ENCODE measurements around the gene NACC1.
"Not testable (repeated sequence)": the region's sequence is repeated elsewhere in the genome, so short reads cannot be mapped to it uniquely, and the experiment has no call there.

Gene NACC1

DNA sequence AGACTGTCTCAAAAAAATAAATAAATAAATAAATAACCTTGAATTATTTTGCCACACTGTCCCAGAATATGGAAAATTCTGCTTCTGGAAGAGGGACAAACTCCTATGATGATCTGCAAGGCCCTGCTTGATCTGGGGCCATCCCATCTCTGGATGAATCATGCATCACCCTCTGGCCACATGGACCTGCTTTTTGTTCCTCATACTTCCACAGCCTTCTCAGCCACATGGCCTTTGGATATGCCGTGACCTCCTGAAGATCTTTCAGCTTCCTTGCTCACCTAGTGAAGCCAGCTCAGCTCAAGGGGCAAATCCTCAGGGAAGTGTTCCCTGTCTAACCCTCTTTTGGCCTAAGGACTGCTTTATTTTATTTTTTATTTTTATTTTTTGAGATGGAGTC lies 42.5 kb downstream of the NACC1 start:
- no peak for TF ChIP-seq POLR2A (IDR thresholded peaks at IDR 0.05; ENCODE audit: low read depth, low read length)
- FAIRE-seq, result no peak
- no peak for DNase-seq (ENCODE audit: insufficient read length, low spot score)

DNA sequence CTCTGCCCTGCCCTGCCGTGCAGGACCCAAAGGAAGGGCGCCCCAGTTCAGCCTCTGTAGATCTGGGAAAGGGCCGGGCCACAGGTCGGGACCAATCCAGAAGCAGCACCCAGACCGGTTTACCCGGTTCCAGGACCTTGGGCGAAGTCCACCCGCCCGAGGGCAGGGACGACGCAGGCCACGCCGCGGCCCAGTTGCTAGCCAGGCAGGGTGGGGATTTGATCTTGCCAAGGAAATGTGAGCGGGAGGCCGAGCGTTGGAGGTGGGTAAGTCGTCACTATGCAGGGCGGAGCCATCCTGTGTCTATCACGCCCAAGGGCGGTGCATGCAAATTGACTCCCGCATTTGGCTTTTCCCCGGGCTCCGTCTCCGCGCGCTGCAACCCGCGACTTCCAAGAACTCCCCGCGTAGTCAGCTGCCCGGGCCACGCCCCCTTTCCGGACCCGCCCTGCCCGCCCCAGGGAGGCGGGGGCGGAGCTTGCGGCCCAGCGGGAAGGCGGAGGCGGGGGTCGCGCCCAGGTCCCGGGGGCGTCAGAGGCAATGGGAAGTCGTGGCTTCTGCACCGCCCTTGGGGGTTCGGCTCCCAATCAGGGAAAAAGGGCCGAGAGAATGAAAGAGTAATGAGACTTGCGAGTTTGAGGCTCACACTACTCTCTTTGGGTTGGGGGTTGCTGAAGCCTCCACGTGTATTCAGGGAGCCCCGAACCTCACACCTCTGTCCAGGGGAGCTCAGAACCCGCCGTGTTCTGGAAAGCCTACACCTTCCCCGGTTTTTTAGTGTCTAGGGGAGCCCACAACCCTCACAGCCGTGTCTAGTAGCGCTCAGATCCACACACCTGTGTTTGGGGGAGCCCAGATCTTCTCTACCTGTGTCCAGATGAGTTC lies 44.9 kb downstream of the NACC1 start:
- TF ChIP-seq POLR2A (IDR thresholded peaks at IDR 0.05; ENCODE audit: low read depth, low read length), result peak; percentile 73
- DNase-seq (ENCODE audit: insufficient read length, low spot score) (peak; percentile 67), FAIRE-seq (peak; percentile 41)

- peak; percentile 68 for DNase-seq (ENCODE audit: insufficient read length, low spot score)
- peak; percentile 67 for TF ChIP-seq POLR2A (IDR thresholded peaks at IDR 0.05; ENCODE audit: low read depth, low read length)
- FAIRE-seq, result no peak
These were observed 45.7 kb downstream of the NACC1 start for GRCh38 chr19:13163609-13164342.

- DNase-seq (ENCODE audit: insufficient read length, low spot score) (no peak), FAIRE-seq (no peak)
- peak; percentile 23; the same call in 1 of the 2 replicates for TF ChIP-seq POLR2A (IDR thresholded peaks at IDR 0.05; ENCODE audit: low read depth, low read length)
These were observed 46.5 kb downstream of the NACC1 start for GRCh38 chr19:13164343-13165161.

- TF ChIP-seq POLR2A (IDR thresholded peaks at IDR 0.05; ENCODE audit: low read depth, low read length), result no peak
- DNase-seq (ENCODE audit: insufficient read length, low spot score) (no peak), FAIRE-seq (no peak)
These were observed 47.3 kb downstream of the NACC1 start for GRCh38 chr19:13165162-13165997.

GRCh38 chr19:13166151-13166550 lies 48.1 kb downstream of the NACC1 start:
- FAIRE-seq; DNase-seq (ENCODE audit: insufficient read length, low spot score): not testable (repeated sequence)

DNA sequence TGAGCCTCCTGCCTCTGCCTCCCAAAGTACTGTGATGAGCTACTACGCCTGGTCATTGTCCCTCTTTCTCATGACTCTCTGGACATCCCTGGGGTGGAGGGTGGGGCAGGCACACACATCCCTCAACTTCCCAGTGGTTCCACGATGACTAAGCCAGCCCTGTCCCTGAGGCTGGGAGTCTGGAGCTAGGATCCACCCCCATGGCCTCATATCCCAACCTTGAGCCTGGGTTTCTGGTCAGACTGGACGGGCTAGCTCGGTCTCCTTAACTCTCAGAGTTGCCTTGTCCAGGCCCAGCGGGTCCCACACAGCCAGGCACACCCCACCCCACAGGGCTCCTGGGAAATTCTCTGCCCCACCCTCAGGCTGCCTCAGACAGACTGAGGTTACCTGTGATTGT lies 51.7 kb downstream of the NACC1 start:
- no peak for FAIRE-seq
- peak; percentile 89 for DNase-seq (ENCODE audit: insufficient read length, low spot score)
- TF ChIP-seq POLR2A (IDR thresholded peaks at IDR 0.05; ENCODE audit: low read depth, low read length), result peak; percentile 38

- no peak for TF ChIP-seq POLR2A (IDR thresholded peaks at IDR 0.05; ENCODE audit: low read depth, low read length)
- FAIRE-seq (no peak), DNase-seq (ENCODE audit: insufficient read length, low spot score) (no peak)
These were observed 53.1 kb downstream of the NACC1 start for GRCh38 chr19:13171146-13171545.

DNA sequence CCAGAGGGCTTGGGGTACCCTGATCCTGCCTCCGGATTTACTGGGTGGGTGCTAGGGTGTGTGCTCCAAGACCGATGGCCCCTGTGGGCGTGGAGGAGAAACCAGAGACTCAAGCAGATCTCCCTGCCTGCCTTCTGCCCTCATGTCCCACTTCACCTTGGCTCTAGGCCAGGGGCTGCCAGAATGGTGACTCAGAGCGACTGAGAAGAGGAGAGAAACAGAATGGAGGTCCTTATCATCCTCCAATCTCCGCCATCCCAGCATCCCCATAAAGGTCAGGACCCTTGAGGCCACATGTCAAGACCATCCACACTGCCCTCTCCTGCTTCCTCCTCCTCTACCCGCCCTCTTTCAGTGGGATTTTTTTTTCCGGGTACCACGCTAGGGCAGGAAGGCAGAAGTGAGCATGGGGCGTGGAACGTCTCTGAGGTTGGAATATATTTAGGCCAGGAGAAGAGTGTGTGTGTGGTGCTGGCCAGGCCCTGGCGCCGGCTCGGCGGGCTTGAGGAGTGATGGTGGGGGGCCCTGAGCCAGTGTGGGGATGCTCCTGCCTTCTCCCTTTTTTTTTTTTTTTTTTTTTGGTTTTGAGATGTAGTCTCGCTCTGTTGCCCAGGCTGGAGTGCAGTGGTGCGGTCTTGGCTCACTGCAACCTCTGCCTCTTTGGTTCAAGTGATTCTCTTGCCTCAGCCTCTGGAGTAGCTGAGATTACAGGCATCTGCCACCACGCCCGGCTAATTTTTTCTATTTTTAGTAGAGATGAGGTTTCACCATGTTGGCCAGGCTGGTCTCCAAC lies 54.5 kb downstream of the NACC1 start:
- FAIRE-seq (no peak), DNase-seq (ENCODE audit: insufficient read length, low spot score) (peak; percentile 77)
- TF ChIP-seq POLR2A (IDR thresholded peaks at IDR 0.05; ENCODE audit: low read depth, low read length), result no peak; the same call in 1 of the 2 replicates

DNA sequence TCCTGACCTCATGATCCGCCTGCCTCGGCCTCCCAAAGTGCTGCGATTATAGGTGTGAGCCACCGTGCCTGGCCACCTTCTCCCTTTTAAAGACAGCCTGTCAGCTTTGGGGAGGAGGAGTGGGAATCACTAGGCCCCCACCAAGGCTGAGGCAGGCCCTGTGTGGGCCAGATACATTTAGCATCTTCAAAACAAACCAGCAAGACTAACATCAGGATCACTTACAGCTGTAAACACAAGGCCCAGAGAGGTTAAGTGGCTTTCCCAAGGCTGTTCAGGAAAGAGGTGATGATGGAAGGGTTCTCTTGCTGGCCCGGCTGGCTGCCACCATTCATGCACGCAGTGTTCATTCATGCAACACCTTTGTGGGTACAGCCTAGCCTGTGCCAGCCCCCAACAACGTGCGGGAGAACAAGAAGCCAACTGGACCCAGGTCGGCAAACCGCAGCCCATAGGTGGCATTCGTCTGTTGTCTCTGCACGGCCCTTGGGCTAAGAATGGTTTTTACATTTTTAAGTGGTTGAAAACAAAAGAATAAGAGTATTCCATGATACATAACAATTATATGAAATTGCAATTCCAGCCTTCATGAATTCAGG lies 55.2 kb downstream of the NACC1 start:
- FAIRE-seq (no peak), DNase-seq (ENCODE audit: insufficient read length, low spot score) (no peak)
- TF ChIP-seq POLR2A (IDR thresholded peaks at IDR 0.05; ENCODE audit: low read depth, low read length), result no peak

DNA sequence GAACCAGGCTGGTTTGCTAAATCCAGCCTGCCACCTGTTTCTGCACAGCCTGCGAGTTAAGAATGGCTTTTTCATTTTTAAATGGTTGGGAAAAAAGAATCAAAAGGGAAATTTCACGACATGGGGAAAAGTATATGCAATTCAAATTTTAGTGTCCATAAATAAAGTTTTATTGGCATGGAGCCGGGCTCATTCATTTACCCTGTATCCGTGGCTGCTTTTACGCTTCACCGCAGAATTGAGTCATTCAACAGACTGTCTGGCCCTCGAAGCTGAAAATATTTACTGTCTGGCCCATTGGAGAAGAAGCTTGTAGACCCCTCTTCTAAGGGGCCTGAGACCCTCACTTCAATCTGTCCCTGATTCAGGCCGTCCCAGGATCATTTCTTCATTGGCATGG lies 58.3 kb downstream of the NACC1 start:
- DNase-seq (ENCODE audit: insufficient read length, low spot score) (no peak), FAIRE-seq (no peak)
- no peak for TF ChIP-seq POLR2A (IDR thresholded peaks at IDR 0.05; ENCODE audit: low read depth, low read length)

DNA sequence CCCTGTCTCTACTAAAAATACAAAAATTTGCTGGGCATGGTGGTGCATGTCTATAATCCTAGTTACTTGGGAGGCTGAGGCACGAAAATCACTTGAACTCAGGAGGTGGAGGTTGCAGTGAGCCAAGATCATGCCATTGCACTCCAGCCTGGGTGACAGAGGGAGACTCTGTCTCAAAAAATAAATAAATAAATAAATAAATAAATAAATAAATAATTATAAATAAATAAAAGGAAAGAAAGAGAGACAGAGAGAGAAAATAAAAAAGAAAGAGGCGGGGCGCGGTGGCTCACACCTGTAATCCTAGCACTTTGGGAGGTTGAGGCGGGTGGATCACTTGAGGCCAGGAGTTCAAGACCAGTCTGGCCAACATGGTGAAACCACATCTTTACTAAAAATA lies 59.5 kb downstream of the NACC1 start:
- not testable (repeated sequence) for FAIRE-seq; DNase-seq (ENCODE audit: insufficient read length, low spot score)

DNA sequence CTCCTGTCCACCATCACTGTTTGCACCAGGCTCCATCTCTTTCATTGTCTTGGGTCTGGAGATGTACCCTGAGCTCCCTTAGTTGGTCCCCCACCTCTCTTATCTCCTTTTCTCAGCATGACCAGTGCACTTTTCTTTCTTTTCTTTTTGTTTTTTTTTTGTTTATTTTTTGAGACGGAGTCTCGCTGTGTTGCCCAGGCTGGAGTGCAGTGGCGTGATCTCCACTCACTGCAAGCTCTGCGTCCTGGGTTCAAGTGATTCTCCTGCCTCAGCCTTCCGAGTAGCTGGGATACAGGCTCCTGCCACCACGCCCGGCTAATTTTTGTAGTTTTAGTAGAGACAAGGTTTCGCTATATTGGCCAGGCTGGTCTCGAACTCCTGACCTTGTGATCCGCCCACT lies 60.2 kb downstream of the NACC1 start:
- not testable (repeated sequence) for FAIRE-seq; DNase-seq (ENCODE audit: insufficient read length, low spot score)

Data from H54 (cell line).